A172 (cell line): ENCODE data around the gene BPIFB1. TPM values are rescaled to one million over a fixed set of nuclear protein-coding genes. Genes with fewer than 3 reads are reported as not detected.

ENCODE experiments used
- total RNA-seq: library from RNA; depleted of rRNA; stranded (reverse); fragments of >200 nt; shearing (Covaris generic); gene quantifications from 2 replicates; pipeline ENCODE4 v1.2.3, GENCODE V29; 2014; rRNA removed

BPIFB1 gene
- total RNA-seq, 1 experiment from 2014 or later = not detected

Other genes starting within 250 kb of the BPIFB1 start
- gene BPIFB3, start 229.3 kb upstream of the BPIFB1 start, total RNA-seq = not detected in 2 replicates
- not detected in 2 replicates for gene BPIFB4, start 203.6 kb upstream of the BPIFB1 start, total RNA-seq
- not detected in 2 replicates for gene BPIFA2, start 115.1 kb upstream of the BPIFB1 start, total RNA-seq
- gene BPIFA3, start 65.9 kb upstream of the BPIFB1 start, total RNA-seq = not detected in 2 replicates
- gene BPIFA1, start 47.2 kb upstream of the BPIFB1 start, total RNA-seq = not detected in 2 replicates
- 54.3 and 94.3 TPM in 2 replicates for gene CDK5RAP1, start 118.3 kb downstream of the BPIFB1 start, total RNA-seq
- gene SNTA1, start 160.5 kb downstream of the BPIFB1 start, total RNA-seq = 60.7 and 70.7 TPM in 2 replicates
- 6.7 and 10.1 TPM in 2 replicates for gene CBFA2T2, start 206.9 kb downstream of the BPIFB1 start, total RNA-seq